Measurements from ENCODE around the gene PLXNA3. TPM values are rescaled to one million over a fixed set of nuclear protein-coding genes. Genes with fewer than 3 reads are reported as not detected.

Gene PLXNA3
- total RNA-seq, 1 experiment from 2014 or later, result 89.3 TPM

- no TSS peak for BruUV-seq (replicated peaks)
- POLR2A ChIA-PET, result no interaction called here
- no peak for DNase-seq (ENCODE audit: low read depth, low spot score)
These were observed 10.1 kb downstream of the PLXNA3 start for GRCh38 chrX:154468217-154468616.

More at GRCh38 chrX:154468217-154468616, 10.1 kb downstream of the PLXNA3 start:
- Histone ChIP-seq H3K36me3 (ENCODE audit: control insufficient read depth in 1 of 2, insufficient read depth in 2 of 2, low read length in 2 of 2) (peaks cover 2 to 4% of the 10 kb centered on the region in 2 experiments; a peak in 1 of 4 replicates), H3K9me2 (ENCODE audit: insufficient read depth) (no peaks in the 10 kb centered on the region), H2AFZ (ENCODE audit: low read depth, low read length, poor library complexity, severe bottlenecking) (no peak overlapping the region), H3K79me2 (ENCODE audit: insufficient read depth, low read length) (no peaks in the 10 kb centered on the region), H3K27ac (ENCODE audit: low read depth, low read length) (no peak overlapping the region), H3K4me3 (replicated peaks in 1 of 2; ENCODE audit: low read depth in 1 of 2, low read length in 2 of 2) (no peak overlapping the region), H3K4me2 (ENCODE audit: low read length) (no peak overlapping the region), H3K27me3 (ENCODE audit: insufficient read depth, low read length) (no peaks in the 10 kb centered on the region), H3K9me3 (ENCODE audit: control insufficient read depth in 1 of 2, insufficient read depth in 1 of 2, low read depth in 1 of 2, low read length in 2 of 2) (no peaks in the 10 kb centered on the region), H3K4me1 (ENCODE audit: control insufficient read depth in 1 of 2, insufficient read depth in 2 of 2, low read length in 2 of 2) (no peaks in the 10 kb centered on the region), H4K20me1 (ENCODE audit: insufficient read depth) (no peaks in the 10 kb centered on the region), H3K9ac (ENCODE audit: low read length) (no peak overlapping the region)
- no peak for TF ChIP-seq SRF (IDR thresholded peaks at IDR 0.05; ENCODE audit: low read depth)
- TF ChIP-seq ZNF274 (IDR thresholded peaks at IDR 0.05; ENCODE audit: low read depth, low read length), result no peak
- TF ChIP-seq POLR2AphosphoS5 (IDR thresholded peaks at IDR 0.05; ENCODE audit: low read depth, low read length), result no peak
- TF ChIP-seq ELF1 (IDR thresholded peaks at IDR 0.05; ENCODE audit: borderline replicate concordance, low read depth), result no peak
- no peak for TF ChIP-seq REST (IDR thresholded peaks at IDR 0.05; ENCODE audit: low read depth)
- TF ChIP-seq SP1 (IDR thresholded peaks at IDR 0.05; ENCODE audit: low read depth), result no peak
- TF ChIP-seq, protein P1, sequence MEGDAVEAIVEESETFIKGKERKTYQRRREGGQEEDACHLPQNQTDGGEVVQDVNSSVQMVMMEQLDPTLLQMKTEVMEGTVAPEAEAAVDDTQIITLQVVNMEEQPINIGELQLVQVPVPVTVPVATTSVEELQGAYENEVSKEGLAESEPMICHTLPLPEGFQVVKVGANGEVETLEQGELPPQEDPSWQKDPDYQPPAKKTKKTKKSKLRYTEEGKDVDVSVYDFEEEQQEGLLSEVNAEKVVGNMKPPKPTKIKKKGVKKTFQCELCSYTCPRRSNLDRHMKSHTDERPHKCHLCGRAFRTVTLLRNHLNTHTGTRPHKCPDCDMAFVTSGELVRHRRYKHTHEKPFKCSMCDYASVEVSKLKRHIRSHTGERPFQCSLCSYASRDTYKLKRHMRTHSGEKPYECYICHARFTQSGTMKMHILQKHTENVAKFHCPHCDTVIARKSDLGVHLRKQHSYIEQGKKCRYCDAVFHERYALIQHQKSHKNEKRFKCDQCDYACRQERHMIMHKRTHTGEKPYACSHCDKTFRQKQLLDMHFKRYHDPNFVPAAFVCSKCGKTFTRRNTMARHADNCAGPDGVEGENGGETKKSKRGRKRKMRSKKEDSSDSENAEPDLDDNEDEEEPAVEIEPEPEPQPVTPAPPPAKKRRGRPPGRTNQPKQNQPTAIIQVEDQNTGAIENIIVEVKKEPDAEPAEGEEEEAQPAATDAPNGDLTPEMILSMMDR (IDR thresholded peaks at IDR 0.05 in 2 of 3, conservative IDR thresholded peaks at IDR 0.05 in 1 of 3; ENCODE audit: borderline replicate concordance in 1 of 3, insufficient read depth in 1 of 3, low read depth in 2 of 3, low read length in 2 of 3), result no peak
- TF ChIP-seq, protein P2, sequence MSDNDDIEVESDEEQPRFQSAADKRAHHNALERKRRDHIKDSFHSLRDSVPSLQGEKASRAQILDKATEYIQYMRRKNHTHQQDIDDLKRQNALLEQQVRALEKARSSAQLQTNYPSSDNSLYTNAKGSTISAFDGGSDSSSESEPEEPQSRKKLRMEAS (IDR thresholded peaks at IDR 0.05), result no peak
- no peak for TF ChIP-seq ZBTB33 (IDR thresholded peaks at IDR 0.05; ENCODE audit: extremely low read depth, insufficient replicate concordance, low read length)
- TF ChIP-seq ZFX (IDR thresholded peaks at IDR 0.05), result no peak
- no peak for TF ChIP-seq JUND (IDR thresholded peaks at IDR 0.05)
- TF ChIP-seq CEBPB (IDR thresholded peaks at IDR 0.05; ENCODE audit: low read depth), result no peak
- no peak for TF ChIP-seq RAD21 (IDR thresholded peaks at IDR 0.05; ENCODE audit: low read depth)
- TF ChIP-seq EZH2phosphoT487 (IDR thresholded peaks at IDR 0.05; ENCODE audit: borderline replicate concordance), result no peak
- no peak for ATAC-seq
- intact Hi-C loops (cut with micrococcal nuclease), result no loop called here
- RAD21 ChIA-PET (ENCODE audit: low non-redundant PET in 1 of 2, low total read pairs in 2 of 2, uncharacterized antibody in 2 of 2, unreplicated experiment in 2 of 2), result no interaction called here
- CTCF ChIA-PET, result no interaction called here
